Measurements from ENCODE around the gene SPG11.

- TF ChIP-seq, protein P1, sequence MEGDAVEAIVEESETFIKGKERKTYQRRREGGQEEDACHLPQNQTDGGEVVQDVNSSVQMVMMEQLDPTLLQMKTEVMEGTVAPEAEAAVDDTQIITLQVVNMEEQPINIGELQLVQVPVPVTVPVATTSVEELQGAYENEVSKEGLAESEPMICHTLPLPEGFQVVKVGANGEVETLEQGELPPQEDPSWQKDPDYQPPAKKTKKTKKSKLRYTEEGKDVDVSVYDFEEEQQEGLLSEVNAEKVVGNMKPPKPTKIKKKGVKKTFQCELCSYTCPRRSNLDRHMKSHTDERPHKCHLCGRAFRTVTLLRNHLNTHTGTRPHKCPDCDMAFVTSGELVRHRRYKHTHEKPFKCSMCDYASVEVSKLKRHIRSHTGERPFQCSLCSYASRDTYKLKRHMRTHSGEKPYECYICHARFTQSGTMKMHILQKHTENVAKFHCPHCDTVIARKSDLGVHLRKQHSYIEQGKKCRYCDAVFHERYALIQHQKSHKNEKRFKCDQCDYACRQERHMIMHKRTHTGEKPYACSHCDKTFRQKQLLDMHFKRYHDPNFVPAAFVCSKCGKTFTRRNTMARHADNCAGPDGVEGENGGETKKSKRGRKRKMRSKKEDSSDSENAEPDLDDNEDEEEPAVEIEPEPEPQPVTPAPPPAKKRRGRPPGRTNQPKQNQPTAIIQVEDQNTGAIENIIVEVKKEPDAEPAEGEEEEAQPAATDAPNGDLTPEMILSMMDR (IDR thresholded peaks at IDR 0.05; ENCODE audit: low read depth, low read length) = no peak
- TF ChIP-seq EZH2phosphoT487 (IDR thresholded peaks at IDR 0.05; ENCODE audit: low read depth) = no peak
Measured at GRCh38 chr15:44682211-44682610, 18.7 kb upstream of the SPG11 start.

All from OCI-LY3 (cell line).